ENCODE data around the gene PLEKHN1. TPM values are rescaled to one million over a fixed set of nuclear protein-coding genes. Genes with fewer than 3 reads are reported as not detected.

Gene PLEKHN1
- polyA plus RNA-seq, 3 donors, result 0.22 to 1.1 (median 0.38) TPM

- no peak overlapping the region for H3K27ac ChIP-seq (ENCODE audit: low read depth, low read length)
- 91 to 92% (median 91%) methylated on average over 31 to 32 of the region's 32 CpGs for WGBS, 3 donors
Measured at GRCh38 chr1:953524-954320, 12.6 kb upstream of the PLEKHN1 start.

- 83 to 91% (median 91%) methylated on average over 13 of the region's 13 CpGs for WGBS, 3 donors
- H3K27ac ChIP-seq (ENCODE audit: low read depth, low read length), result no peak overlapping the region
Measured at GRCh38 chr1:954927-955326, 11.4 kb upstream of the PLEKHN1 start.

- no peak overlapping the region for H3K27ac ChIP-seq (ENCODE audit: low read depth, low read length)
- WGBS, 3 donors, result 45 to 68% (median 64%) methylated on average over 6 of the region's 6 CpGs
Measured at GRCh38 chr1:955474-955873, 10.8 kb upstream of the PLEKHN1 start.

GRCh38 chr1:956636-957035, 9.6 kb upstream of the PLEKHN1 start:
- 88 to 92% (median 89%) methylated on average over 11 of the region's 11 CpGs for WGBS, 3 donors
- H3K27ac ChIP-seq (ENCODE audit: low read depth, low read length), result no peak overlapping the region

- 6 to 8% (median 8%) methylated on average over 78 to 100 of the region's 101 CpGs for WGBS, 3 donors
- H3K27ac ChIP-seq (ENCODE audit: low read depth, low read length), result no peak within 1 kb of the TSS
Measured at GRCh38 chr1:958823-959730, 7.2 kb upstream of the PLEKHN1 start, which contains the start of gene NOC2L. Gene NOC2L (minus strand): TSS chr1:959256. CDS start chr1:959240, 16 bp downstream.

- WGBS, 3 donors, result 23 to 30% (median 25%) methylated on average over 48 to 57 of the region's 57 CpGs
Measured at GRCh38 chr1:959731-960362, 6.4 kb upstream of the PLEKHN1 start.

GRCh38 chr1:960363-961131, 5.7 kb upstream of the PLEKHN1 start, which contains the start of gene KLHL17:
Gene KLHL17 (plus strand): TSS chr1:960584. CDS start chr1:960694, 110 bp downstream.
- WGBS, 3 donors, result 0 to 1% (median 0%) methylated on average over 54 to 108 of the region's 109 CpGs
- no peak within 1 kb of the TSS for H3K27ac ChIP-seq (ENCODE audit: low read depth, low read length)

More at GRCh38 chr1:959731-960362, 6.4 kb upstream of the PLEKHN1 start:
- no peak overlapping the region for H3K27ac ChIP-seq (ENCODE audit: low read depth, low read length)

GRCh38 chr1:961132-961669, 5.1 kb upstream of the PLEKHN1 start:
- no peak overlapping the region for H3K27ac ChIP-seq (ENCODE audit: low read depth, low read length)
- 36 to 40% (median 37%) methylated on average over 53 to 56 of the region's 56 CpGs for WGBS, 3 donors

GRCh38 chr1:962381-963300, 3.6 kb upstream of the PLEKHN1 start:
- H3K27ac ChIP-seq (ENCODE audit: low read depth, low read length), result no peak overlapping the region
- 94 to 97% (median 95%) methylated on average over 52 to 57 of the region's 57 CpGs for WGBS, 3 donors

GRCh38 chr1:963301-963651, 3.0 kb upstream of the PLEKHN1 start:
- no peak overlapping the region for H3K27ac ChIP-seq (ENCODE audit: low read depth, low read length)
- WGBS, 3 donors, result 88 to 91% (median 91%) methylated on average over 16 of the region's 16 CpGs

- H3K27ac ChIP-seq (ENCODE audit: low read depth, low read length), result no peak overlapping the region
- WGBS, 3 donors, result 92 to 94% (median 93%) methylated on average over 41 to 47 of the region's 47 CpGs
Measured at GRCh38 chr1:963746-964525, 2.3 kb upstream of the PLEKHN1 start.

- H3K27ac ChIP-seq (ENCODE audit: low read depth, low read length), result no peak overlapping the region
- 92 to 94% (median 92%) methylated on average over 38 to 39 of the region's 51 CpGs for WGBS, 3 donors
Measured at GRCh38 chr1:964691-965525, 1.4 kb upstream of the PLEKHN1 start.

GRCh38 chr1:965526-966134, 652 bp upstream of the PLEKHN1 start:
- WGBS, 3 donors, result 74 to 89% (median 78%) methylated on average over 24 to 26 of the region's 26 CpGs
- no peak overlapping the region for H3K27ac ChIP-seq (ENCODE audit: low read depth, low read length)

- H3K27ac ChIP-seq (ENCODE audit: low read depth, low read length), result no peak overlapping the region
- WGBS, 3 donors, result 1 to 2% (median 1%) methylated on average over 47 to 60 of the region's 60 CpGs
Measured at GRCh38 chr1:966704-967300, 520 bp downstream of the PLEKHN1 start.

Data from adipose tissue (tissue), 3 donors.